RKO (cell line): ENCODE results near the gene FAM135A.
A peak's percentile ranks its signal among the peaks of the same experiment; 100 is the strongest.
"Not testable (repeated sequence)": the region's sequence is repeated elsewhere in the genome, so short reads cannot be mapped to it uniquely, and the experiment has no call there.

Source experiments
- DNase-seq: peaks from one replicate; pipeline ENCODE4 v3.0.0-alpha.2; 2016; ENCODE audit warnings: low spot score

Gene FAM135A

GRCh38 chr6:70547313-70547712 is 134.0 kb downstream of the FAM135A start:
- DNase-seq: peak; percentile 70

GRCh38 chr6:70547905-70548304 is 134.6 kb downstream of the FAM135A start:
- no peak for DNase-seq

DNA sequence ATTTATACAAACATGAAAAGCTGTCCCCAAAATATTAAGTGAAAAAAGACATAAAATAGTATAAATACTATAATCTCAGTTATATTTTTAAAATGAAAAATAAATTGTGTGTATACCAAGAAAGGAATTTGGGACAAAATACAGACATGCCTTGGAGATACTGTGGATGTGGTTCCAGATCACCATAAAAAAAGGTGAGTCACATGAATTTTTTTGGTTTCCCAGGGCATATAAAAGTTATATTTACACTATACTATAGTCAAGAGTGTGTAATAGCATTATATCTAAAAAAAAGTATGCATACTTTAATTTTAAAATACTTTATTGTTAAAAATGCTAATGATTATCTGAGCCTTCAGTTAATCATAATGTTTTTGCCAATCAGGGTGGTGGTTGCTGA is 136.0 kb downstream of the FAM135A start:
- DNase-seq: no peak

DNA sequence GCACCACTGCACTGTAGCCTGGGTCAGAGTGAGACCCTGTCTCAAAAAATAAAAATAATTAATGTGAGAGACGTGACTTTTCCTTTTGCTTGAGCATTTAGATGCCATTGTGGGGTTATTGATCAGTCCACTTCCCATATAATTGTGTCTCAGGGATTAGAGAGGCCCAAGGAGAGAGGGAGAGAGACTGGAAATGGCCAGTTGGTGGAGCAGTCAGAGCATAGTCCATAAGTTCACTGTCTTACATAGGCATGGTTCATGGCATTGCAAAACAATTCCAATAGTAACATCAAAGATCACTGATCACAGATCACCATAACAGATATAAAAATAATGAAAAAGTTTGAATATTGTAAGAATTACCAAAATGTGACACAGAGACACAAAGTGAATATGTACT is 138.3 kb downstream of the FAM135A start:
- DNase-seq: no peak

DNA sequence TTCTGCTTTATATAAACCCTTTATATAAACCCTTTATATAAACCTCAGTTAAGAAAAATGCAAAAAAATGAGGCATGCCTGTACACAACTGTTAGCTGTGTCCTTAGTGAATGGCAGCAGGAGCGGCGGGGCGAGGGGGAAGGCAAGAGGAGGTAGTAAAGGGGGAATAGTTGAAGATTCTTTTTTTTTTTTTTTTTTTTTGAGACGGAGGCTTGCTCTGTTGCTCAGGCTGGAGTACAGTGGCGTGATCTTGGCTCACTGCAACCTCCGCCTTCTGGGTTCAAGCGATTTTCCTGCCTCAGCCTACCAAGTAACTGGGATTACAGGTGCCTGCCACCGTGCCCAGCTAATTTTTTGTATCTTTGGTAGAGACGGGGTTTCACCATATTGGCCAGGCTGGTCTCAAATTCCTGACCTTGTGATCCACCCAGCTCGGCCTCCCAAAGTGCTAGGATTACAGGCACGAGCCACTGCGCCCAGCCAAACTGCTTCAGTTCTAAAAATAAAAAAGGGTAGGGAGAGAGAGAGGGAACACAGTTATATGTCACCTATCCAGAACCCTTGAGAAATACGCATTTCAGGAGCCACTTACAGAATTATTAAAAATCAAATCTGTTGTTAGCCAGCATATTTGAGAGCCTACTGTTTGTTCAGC is 139.1 kb downstream of the FAM135A start:
- not testable (repeated sequence) for DNase-seq

DNA sequence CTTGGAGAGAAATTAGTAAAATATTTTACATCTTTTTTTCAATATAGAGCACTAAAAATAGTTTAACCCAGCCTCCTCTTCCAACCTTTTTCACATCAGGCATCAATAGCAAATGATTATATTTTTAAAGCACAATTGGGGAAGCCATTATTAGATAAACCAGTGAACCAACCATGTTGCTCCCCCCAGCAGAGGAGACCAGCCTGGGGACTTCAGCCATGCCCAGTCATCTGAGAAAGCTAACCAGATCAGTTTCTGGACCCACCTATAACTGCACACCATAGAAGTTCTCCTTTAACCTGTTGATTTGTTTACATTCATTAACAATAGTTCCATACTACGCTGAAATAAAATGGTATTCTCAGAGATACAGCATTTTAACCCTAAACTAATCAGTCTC is 139.7 kb downstream of the FAM135A start:
- DNase-seq: no peak

- no peak for DNase-seq
Measured at GRCh38 chr6:70557998-70558397, 144.7 kb downstream of the FAM135A start.

DNA sequence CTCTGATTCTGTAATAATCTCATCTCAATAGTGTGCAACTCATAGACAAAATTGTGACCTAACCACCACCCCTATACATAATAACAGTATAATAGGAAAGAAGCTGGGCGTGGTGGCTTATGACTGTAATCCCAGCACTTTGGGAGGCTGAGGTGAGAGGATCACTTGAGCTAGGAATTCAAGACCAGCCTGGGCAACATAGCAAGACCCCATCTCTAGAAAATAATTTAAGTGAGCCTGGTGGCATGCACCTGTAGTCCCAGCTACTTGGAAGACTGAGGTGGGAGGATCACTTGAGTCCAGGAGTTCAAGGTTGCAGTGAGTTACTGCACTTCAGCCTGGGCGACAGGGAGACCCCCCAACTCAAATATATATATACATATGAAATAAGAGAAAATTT is 149.1 kb downstream of the FAM135A start:
- not testable (repeated sequence) for DNase-seq

- DNase-seq: no peak
Measured at GRCh38 chr6:70563530-70563929, 150.2 kb downstream of the FAM135A start.

DNA sequence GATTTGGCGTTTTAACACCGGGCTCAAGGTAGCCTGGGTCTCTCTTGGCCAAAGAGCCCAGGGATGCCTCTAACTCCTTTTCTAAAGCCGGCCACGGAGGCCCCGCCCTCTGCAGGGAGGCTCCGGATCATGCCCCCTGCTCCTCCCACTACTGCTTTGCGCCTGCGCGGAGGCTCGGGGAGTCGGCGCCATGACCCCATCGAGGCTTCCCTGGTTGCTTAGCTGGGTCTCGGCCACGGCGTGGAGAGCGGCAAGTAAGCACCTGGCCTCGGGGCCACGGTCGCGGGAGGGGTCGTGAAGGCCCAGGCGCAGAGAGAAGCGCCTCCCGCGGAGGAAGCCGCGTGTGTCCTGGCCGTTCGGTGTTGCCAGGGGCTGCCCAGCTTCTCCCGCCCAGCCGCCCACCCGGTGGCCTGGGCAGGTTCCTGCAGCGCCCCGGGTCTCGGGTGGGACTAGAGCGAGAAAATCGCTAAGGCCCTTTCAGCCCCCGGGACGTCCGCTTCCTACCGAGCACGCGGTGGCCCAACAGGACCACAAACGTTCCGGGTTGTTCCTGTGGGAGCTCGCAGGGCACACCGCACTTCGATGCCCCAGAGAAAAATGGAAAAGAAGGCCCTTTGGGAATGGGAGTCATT is 153.6 kb downstream of the FAM135A start, which contains the start of gene SDHAF4:
Gene SDHAF4 (plus strand): TSS at position 180 of the 632 bp plus-strand sequence. CDS start 11 bp downstream, at position 191.
- peak; percentile 89 for DNase-seq

DNA sequence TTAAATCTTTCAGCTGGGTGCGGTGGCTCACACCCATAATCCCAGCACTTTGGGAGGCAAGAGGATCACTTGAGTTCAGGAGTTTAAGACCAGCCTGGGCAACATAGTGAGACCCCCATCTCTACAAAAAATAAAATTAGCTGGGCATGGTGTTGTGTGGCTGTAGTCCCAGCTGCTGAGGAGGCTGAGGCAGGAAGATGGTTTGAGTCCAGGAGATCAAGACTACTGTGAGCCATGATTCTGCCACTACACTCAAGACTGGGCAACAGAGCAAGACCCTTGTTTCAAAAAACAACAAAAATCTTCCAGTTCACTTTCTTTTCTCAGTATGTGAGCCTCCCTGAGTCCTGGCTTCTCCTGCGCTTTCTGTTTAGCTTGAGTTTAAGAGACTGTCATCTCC is 161.3 kb downstream of the FAM135A start:
- no peak for DNase-seq

- no peak for DNase-seq
Measured at GRCh38 chr6:70575899-70576495, 162.7 kb downstream of the FAM135A start.

GRCh38 chr6:70586114-70586513 is 172.8 kb downstream of the FAM135A start:
- DNase-seq: no peak

- no peak for DNase-seq
Measured at GRCh38 chr6:70590400-70590799, 177.1 kb downstream of the FAM135A start.

GRCh38 chr6:70592391-70593117 is 179.2 kb downstream of the FAM135A start:
- DNase-seq: no peak

- no peak for DNase-seq
Measured at GRCh38 chr6:70593118-70593486, 179.8 kb downstream of the FAM135A start.

DNA sequence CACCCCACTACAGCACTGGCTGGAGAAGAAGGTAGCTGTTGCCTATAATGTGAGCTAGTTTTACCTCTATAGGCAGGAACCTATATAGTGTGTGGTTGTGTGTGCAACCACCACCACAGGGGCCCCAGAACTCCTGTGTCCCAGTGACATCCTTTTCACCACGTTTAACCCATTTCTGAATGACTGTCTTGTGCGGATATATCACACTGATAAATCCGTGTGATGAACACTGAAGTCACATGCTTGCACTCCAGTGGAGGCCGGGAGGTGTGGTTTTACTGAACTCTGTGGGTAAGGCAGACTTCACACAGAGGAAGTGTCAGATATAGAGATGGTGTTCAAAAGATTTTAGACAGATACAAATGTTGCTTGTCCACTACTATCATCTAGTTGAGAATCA is 185.9 kb downstream of the FAM135A start:
- DNase-seq: no peak

GRCh38 chr6:70601014-70601413 is 187.7 kb downstream of the FAM135A start:
- DNase-seq: no peak

GRCh38 chr6:70604254-70604653 is 190.9 kb downstream of the FAM135A start:
- DNase-seq: no peak

GRCh38 chr6:70607371-70607770 is 194.1 kb downstream of the FAM135A start:
- not testable (repeated sequence) for DNase-seq

GRCh38 chr6:70609181-70609580 is 195.9 kb downstream of the FAM135A start:
- not testable (repeated sequence) for DNase-seq
